H1 (cell line): ENCODE results near the gene EEF2K. TPM values are rescaled to one million over a fixed set of nuclear protein-coding genes. Genes with fewer than 3 reads are reported as not detected.

Experiments used
- CTCF ChIA-PET: fragments of 300-600 bp; sonication (Branson Sonifier 250); formaldehyde crosslinking; loops from one replicate; lab custom pipeline; 2021; ENCODE audit not compliant: partially characterized antibody; lab: Charles Lee
- POLR2A ChIA-PET: fragments of 300-600 bp; sonication (Branson Sonifier 250); formaldehyde crosslinking; loops from one replicate; lab custom pipeline; 2021; ENCODE audit warnings: inconsistent platforms; ENCODE audit not compliant: partially characterized antibody; lab: Charles Lee
- DNase-seq, 2 experiments: peaks; one replicate each; pipeline versions ENCODE4 v3.0.0 to v3.0.0-alpha.2; 2010 to 2022; ENCODE audit warnings: low spot score in 2 of 2, low read depth in 1 of 2, mixed read lengths in 1 of 2
- FAIRE-seq: peaks from 2 replicates; lab custom pipeline; 2011; peaks lifted over from hg19 to GRCh38; lab: Jason Lieb, UNC
- H2AFZ ChIP-seq: 2 replicates; pipeline ENCODE4 v1.8.1; 2012; ENCODE audit warnings: low read length, inconsistent platforms
- H2AK5ac ChIP-seq: 2 replicates; pipeline ENCODE4 v1.6.1; 2013; ENCODE audit warnings: low read depth, low read length
- H2BK120ac ChIP-seq: replicated peaks from 2 replicates; pipeline ENCODE3; 2013; ENCODE audit warnings: low read depth, low read length, inconsistent platforms
- H2BK12ac ChIP-seq: 2 replicates; pipeline ENCODE4 v1.6.1; 2013; ENCODE audit warnings: low read depth, low read length
- H2BK15ac ChIP-seq: 2 replicates; pipeline ENCODE4 v1.6.1; 2013; ENCODE audit warnings: low read length
- H2BK20ac ChIP-seq: 2 replicates; pipeline ENCODE4 v1.6.1; 2013; ENCODE audit warnings: low read length
- H2BK5ac ChIP-seq: 2 replicates; pipeline ENCODE4 v1.6.1; 2013; ENCODE audit warnings: low read depth, low read length
- H3K14ac ChIP-seq: 2 replicates; pipeline ENCODE4 v1.6.1; 2013; ENCODE audit warnings: inconsistent platforms; ENCODE audit not compliant: insufficient read length
- H3K18ac ChIP-seq: 2 replicates; pipeline ENCODE4 v1.6.1; 2013; ENCODE audit warnings: low read length; ENCODE audit errors: extremely low read depth
- H3K23ac ChIP-seq: 2 replicates; pipeline ENCODE4 v1.6.1; 2013; ENCODE audit warnings: inconsistent platforms; ENCODE audit not compliant: insufficient read length
- H3K23me2 ChIP-seq: 2 replicates; pipeline ENCODE4 v1.6.1; 2013; ENCODE audit warnings: low read depth, low read length
- H3K27ac ChIP-seq: 2 replicates; pipeline ENCODE4 v1.6.1; 2011; ENCODE audit warnings: low read depth, low read length, inconsistent platforms
- H3K27me3 ChIP-seq, 4 experiments: replicated peaks in 1 of 4; 1 replicate in 1 of 4; 2 replicates in 3 of 4; pipeline versions ENCODE4 v1.6.1 to v1.8.1; 2011 to 2013; ENCODE audit warnings: low read length in 3 of 4, mild to moderate bottlenecking in 3 of 4, inconsistent platforms in 2 of 4, mixed read lengths in 2 of 4, moderate library complexity in 1 of 4; ENCODE audit not compliant: control insufficient read depth in 3 of 4, insufficient read depth in 3 of 4; ENCODE audit errors: extremely low read depth in 1 of 4
- H3K36me3 ChIP-seq, 4 experiments: 2 replicates each; pipeline versions ENCODE4 v1.6.1 to v1.8.1; 2011 to 2013; ENCODE audit warnings: mild to moderate bottlenecking in 4 of 4, low read length in 3 of 4, moderate library complexity in 2 of 4, control low read depth in 1 of 4, inconsistent platforms in 1 of 4; ENCODE audit not compliant: insufficient read depth in 4 of 4, control insufficient read depth in 2 of 4
- H3K4ac ChIP-seq: replicated peaks from 2 replicates; pipeline ENCODE3; 2013; ENCODE audit warnings: low read length, low read depth, mixed read lengths, inconsistent platforms; ENCODE audit not compliant: insufficient read length
- H3K4me1 ChIP-seq, 4 experiments: replicated peaks in 1 of 4; 1 replicate in 1 of 4; 2 replicates in 3 of 4; pipeline versions ENCODE4 v1.6.1 to v1.8.1; 2011 to 2013; ENCODE audit warnings: low read length in 3 of 4, inconsistent platforms in 2 of 4, mixed read lengths in 1 of 4; ENCODE audit not compliant: insufficient read depth in 4 of 4, control insufficient read depth in 3 of 4
- H3K4me2 ChIP-seq, 2 experiments: 2 replicates each; pipeline versions ENCODE4 v1.6.1 to v1.8.1; 2011 to 2013; ENCODE audit warnings: low read depth in 2 of 2, low read length in 2 of 2, control low read depth in 1 of 2, inconsistent platforms in 1 of 2, mild to moderate bottlenecking in 1 of 2; ENCODE audit not compliant: insufficient read depth in 1 of 2
- H3K4me3 ChIP-seq, 4 experiments: fragments of 200-600, 300-600 bp in 1 of 4; sonication (generic), shearing (Covaris generic), sonication (Bioruptor Twin) in 1 of 4; 2 replicates each; pipeline versions ENCODE4 v1.5.1 to v1.8.1; 2011 to 2016; ENCODE audit warnings: low read length in 4 of 4, low read depth in 3 of 4, control low read depth in 2 of 4, inconsistent platforms in 2 of 4, mild to moderate bottlenecking in 2 of 4, mixed read lengths in 1 of 4, moderate library complexity in 1 of 4; ENCODE audit not compliant: insufficient read depth in 2 of 4; ENCODE audit errors: extremely low read depth in 1 of 4
- H3K56ac ChIP-seq: replicated peaks from 2 replicates; pipeline ENCODE3; 2013; ENCODE audit warnings: low read depth, mild to moderate bottlenecking, mixed read lengths, low read length, inconsistent platforms; ENCODE audit not compliant: insufficient read length
- H3K79me1 ChIP-seq: 2 replicates; pipeline ENCODE4 v1.6.1; 2013; ENCODE audit warnings: low read depth, low read length, control low read depth
- H3K79me2 ChIP-seq, 2 experiments: 2 replicates each; pipeline versions ENCODE4 v1.6.1 to v1.8.1; 2012 to 2013; ENCODE audit warnings: low read length in 2 of 2, mild to moderate bottlenecking in 2 of 2, inconsistent platforms in 1 of 2; ENCODE audit not compliant: insufficient read depth in 2 of 2, control insufficient read depth in 1 of 2
- H3K9ac ChIP-seq, 4 experiments: replicated peaks in 1 of 4; 1 replicate in 1 of 4; 2 replicates in 3 of 4; pipeline versions ENCODE4 v1.6.1 to v1.8.1; 2011 to 2013; ENCODE audit warnings: low read depth in 3 of 4, low read length in 3 of 4, control low read depth in 2 of 4, mild to moderate bottlenecking in 2 of 4, moderate library complexity in 2 of 4, inconsistent platforms in 1 of 4; ENCODE audit errors: extremely low read depth in 1 of 4
- H3K9me3 ChIP-seq, 2 experiments: 2 replicates each; pipeline versions ENCODE4 v1.6.1 to v1.8.1; 2012 to 2013; ENCODE audit warnings: mild to moderate bottlenecking in 2 of 2, moderate library complexity in 2 of 2, control low read depth in 1 of 2, inconsistent platforms in 1 of 2, low read depth in 1 of 2, low read length in 1 of 2, mixed read lengths in 1 of 2; ENCODE audit not compliant: insufficient read depth in 2 of 2
- H4K20me1 ChIP-seq, 2 experiments: replicated peaks in 1 of 2; 2 replicates each; pipeline versions ENCODE3 to v1.8.1; 2011 to 2013; ENCODE audit warnings: inconsistent platforms in 2 of 2, low read length in 2 of 2, mild to moderate bottlenecking in 1 of 2; ENCODE audit not compliant: insufficient read depth in 2 of 2, control insufficient read depth in 1 of 2
- H4K5ac ChIP-seq: 2 replicates; pipeline ENCODE4 v1.6.1; 2013; ENCODE audit warnings: low read length, low read depth, mixed read lengths, inconsistent platforms; ENCODE audit not compliant: insufficient read length
- H4K8ac ChIP-seq: 2 replicates; pipeline ENCODE4 v1.8.0; 2013; ENCODE audit warnings: mild to moderate bottlenecking, moderate library complexity, low read length, inconsistent platforms; ENCODE audit not compliant: insufficient read depth; ENCODE audit errors: extremely low read depth
- H4K91ac ChIP-seq: replicated peaks from 2 replicates; pipeline ENCODE3; 2013; ENCODE audit warnings: low read length, mixed read lengths, inconsistent platforms; ENCODE audit not compliant: insufficient read length
- HDAC2 ChIP-seq, 2 experiments: fragments of 300-600 bp in 1 of 2; sonication (generic) in 1 of 2; IDR thresholded peaks; 2 replicates each; pipeline ENCODE4 v1.6.1; 2011 to 2012; ENCODE audit warnings: low read depth in 2 of 2, low read length in 2 of 2, mild to moderate bottlenecking in 2 of 2, moderate library complexity in 2 of 2, borderline replicate concordance in 1 of 2, inconsistent platforms in 1 of 2
- WGBS, 2 experiments: shearing (Covaris generic) in 1 of 2; methylation state at CpG; one replicate each; pipeline versions ENCODE4 v1.1.6 to v1.1.7; 2013 to 2015; ENCODE audit warnings: low lambda C conversion rate in 2 of 2, mixed read lengths in 2 of 2, inconsistent platforms in 1 of 2, low coverage in 1 of 2, missing lambda C conversion rate in 1 of 2; ENCODE audit not compliant: insufficient replicate concordance in 2 of 2, insufficient coverage in 1 of 2, insufficient read length in 1 of 2; ENCODE audit errors: extremely low coverage in 1 of 2, missing lambda C conversion rate in 1 of 2; 5-methylcytosine and 5-hydroxymethylcytosine counted together
- polyA plus RNA-seq, 7 experiments: library from polyadenylated mRNA; depleted of rRNA in 3 of 7; stranded (reverse) in 5 of 7; unstranded in 2 of 7; fragments of >200 nt in 5 of 7; fragments of 200-250 nt in 2 of 7; gene quantifications; 1 replicate in 5 of 7; 2 replicates in 1 of 7; 4 replicates in 1 of 7; pipeline versions ENCODE4 v1.2.1 to v1.2.3, GENCODE V29; 2011 to 2013; ENCODE audit warnings: missing spikeins in 2 of 7, mixed read lengths in 2 of 7
- total RNA-seq: library from RNA; stranded (reverse); fragmentation: NEBNext Ultra II Directional; extraction: Animal tissue kit (Norgen Biotek cat#: 25700); gene quantifications from 2 replicates; pipeline ENCODE4 v1.2.1, GENCODE V29; 2021

EEF2K gene
- total and polyA plus RNA-seq, 2 of the 8 experiments (the other 6 are each of a cell fraction or from before 2014, with no cell fraction given), result 14.9 to 30.2 TPM

GRCh38 chr16:22203091-22203490, 3.0 kb upstream of the EEF2K start:
- Histone ChIP-seq H2BK12ac (no peak overlapping the region), H2BK20ac (no peak overlapping the region), H3K4ac (no peak overlapping the region), H3K79me2 (peaks cover 3 to 10% of the 10 kb centered on the region in 2 experiments; a peak in 3 of 4 replicates), H3K56ac (no peak overlapping the region), H2BK120ac (no peak overlapping the region), H3K4me3 (no peak overlapping the region), H3K18ac (no peak overlapping the region), H3K27ac (no peak overlapping the region), H2AK5ac (no peak overlapping the region), H4K20me1 (peaks cover 0 to 2% of the 10 kb centered on the region in 2 experiments), H3K23me2 (peaks cover 6% of the 10 kb centered on the region), H2AFZ (no peak overlapping the region), H3K36me3 (no peaks in the 10 kb centered on the region), H3K4me2 (no peak overlapping the region), H4K5ac (no peak overlapping the region), H2BK5ac (no peak overlapping the region), H4K8ac (no peak overlapping the region), H3K27me3 (no peaks in the 10 kb centered on the region), H3K14ac (no peak overlapping the region), H3K23ac (no peak overlapping the region), H4K91ac (no peak overlapping the region), H3K9ac (no peak overlapping the region), H3K79me1 (no peaks in the 10 kb centered on the region; the same call in 1 of the 2 replicates), H3K9me3 (no peaks in the 10 kb centered on the region), H3K4me1 (peaks cover 0 to 7% (median 4%) of the 10 kb centered on the region in 4 experiments; a peak in 5 of 7 replicates), H2BK15ac (no peak overlapping the region)
- FAIRE-seq, result no peak
- no peak for TF ChIP-seq HDAC2 (IDR thresholded peaks at IDR 0.05; ENCODE audit: borderline replicate concordance in 1 of 2, low read depth in 2 of 2, low read length in 2 of 2)
- 92% methylated on average over 5 of the region's 5 CpGs; no CpG with 5 or more reads in 1 of the 2 experiments for WGBS, 2 experiments
- DNase-seq, result no peak
- ChIA-PET CTCF (interaction anchor here (0.6 to 1.3 kb wide), 3 partner anchors 11 to 215 kb away, joined by 3 to 4 read pairs (median 4); partner anchors contain the start of gene POLR3E), POLR2A (no interaction called here)
